HG03457 (cell line): ENCODE results near the gene SH2D3C.

ENCODE experiments used
- ATAC-seq: cut with Tn5 transposase; IDR thresholded peaks from one replicate; pipeline ENCODE4 v1.9.1; 2021; ENCODE audit warnings: moderate number of reproducible peaks; ENCODE audit not compliant: unreplicated experiment

SH2D3C gene

DNA sequence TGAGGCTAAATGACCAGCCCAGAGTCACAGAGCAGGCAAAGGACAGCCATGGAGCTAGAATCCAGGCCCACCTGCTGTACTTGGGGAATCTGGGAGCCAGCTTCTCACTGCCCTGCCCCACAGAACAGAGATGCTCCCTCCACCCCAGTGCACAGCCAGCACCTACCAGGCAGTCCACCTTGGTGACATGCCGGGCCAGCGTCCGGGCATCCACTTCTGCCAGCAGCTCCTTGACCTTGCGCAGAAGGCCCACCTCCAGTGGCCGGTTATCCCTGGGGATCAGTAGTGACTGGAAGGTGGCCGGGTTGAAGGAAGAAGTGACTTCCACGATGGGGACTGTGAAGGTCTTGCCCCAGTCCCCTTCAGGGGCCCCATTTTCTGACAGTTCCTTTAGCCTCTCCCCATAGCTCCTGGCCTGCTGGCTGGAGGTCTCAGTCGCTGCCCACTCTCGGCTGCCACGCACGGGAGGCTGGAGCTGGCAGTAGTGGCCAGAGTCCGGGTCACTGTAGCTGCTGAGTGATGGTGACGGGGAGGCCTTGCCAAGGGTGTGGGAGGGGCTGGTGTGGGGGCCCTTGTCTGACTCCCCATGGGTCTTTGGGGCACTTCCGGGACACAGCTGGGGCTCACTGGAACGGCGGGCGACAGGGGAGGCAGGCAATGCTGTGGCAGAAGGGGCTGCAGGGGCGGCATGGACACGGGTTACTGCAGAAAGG is 33.9 kb downstream of the SH2D3C start:
- no peak for ATAC-seq

DNA sequence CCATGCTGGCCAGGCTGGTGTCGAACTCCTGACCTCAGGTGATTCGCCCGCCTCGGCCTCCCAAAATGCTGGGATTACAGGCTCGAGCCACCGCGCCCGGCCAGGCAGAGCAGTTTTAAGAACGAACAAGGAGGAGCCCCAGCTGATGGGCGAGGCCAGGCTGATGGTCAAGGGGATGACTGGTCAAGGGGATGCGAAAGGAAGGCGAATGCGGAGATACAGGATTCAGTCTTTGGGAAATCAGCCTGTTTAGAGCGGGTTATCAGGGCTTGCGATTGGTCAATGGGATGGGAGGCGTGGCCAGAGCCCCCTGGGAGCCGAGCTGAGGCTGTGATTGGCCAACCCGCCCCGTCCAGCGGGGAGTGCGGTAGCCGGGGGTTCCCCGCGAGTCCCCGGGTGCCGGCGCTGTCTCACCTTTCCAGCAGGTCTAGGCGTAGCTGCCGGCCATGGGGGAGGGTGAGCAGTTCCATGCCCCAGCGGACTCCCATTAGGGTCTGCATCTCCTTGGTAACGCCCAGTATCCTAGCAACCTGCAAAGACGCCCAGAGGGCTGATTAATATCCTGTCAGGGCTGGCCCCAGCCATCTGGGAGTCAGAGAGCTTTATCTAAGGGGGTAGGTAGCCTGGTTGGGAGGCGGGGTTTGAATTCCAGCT is 35.9 kb downstream of the SH2D3C start:
- no peak for ATAC-seq

DNA sequence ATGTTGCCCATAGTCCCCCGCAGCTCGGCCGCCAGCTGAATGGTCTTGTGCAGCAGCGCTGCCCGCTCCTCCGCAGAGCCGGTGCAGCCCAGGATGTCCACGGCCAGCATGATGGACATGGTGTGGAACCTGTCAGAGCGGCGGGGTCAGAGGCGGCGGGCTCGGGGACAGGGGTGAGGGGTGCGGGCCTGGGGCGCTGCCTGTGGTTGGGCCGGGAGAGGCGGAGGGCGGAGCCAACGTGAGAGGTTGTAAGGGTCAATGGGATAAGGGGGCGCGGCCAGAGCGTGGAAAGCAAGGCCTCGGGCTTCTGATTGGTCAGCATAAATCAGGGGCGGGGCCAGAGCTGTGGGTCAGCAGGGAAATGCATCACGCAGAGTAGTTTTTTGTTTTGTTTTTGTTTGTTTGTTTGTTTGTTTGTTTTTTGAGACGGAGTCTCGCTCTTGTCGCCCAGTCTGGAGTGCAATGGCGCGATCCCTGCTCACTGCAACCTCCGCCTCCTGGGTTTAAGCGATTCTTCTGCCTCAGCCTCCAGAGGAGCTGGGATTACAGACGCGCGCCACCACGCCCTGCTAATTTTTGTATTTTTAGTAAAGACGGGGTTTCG is 36.5 kb downstream of the SH2D3C start:
- ATAC-seq = no peak

DNA sequence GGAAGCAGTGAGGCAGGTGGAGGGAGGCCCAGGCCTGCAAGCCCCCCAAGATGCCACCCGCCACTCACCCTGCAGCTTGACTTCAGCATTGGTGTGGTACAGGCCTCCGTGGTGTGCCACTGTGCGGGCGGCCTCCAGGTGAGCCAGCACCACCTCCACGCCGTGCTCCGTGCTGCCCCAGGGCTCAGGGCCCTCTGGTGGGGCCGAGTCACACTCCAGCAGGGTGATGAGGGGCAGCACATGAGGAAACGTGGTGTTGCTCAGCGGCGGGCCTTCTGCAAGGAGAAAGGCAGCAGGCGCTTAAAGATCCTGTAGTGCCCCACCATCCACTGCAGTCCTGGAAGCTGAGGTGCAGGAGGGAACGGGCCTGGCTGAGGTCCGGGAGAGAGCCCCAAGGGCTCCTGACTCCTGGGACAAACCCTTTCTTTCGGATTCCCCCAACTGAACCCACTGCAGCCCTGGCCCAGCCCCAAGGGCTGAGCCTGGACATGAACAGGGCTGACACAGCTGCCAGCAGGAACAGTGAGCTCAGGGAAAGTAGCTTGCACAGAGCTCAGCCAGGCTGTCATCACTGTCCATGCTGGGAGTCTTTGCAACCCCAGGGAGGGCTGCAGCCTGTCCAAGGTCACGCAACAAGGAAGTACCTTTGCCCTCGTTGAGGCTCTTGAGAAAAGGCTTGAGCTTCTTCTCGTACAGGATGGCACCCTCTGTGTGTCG is 38.7 kb downstream of the SH2D3C start:
- ATAC-seq = no peak

DNA sequence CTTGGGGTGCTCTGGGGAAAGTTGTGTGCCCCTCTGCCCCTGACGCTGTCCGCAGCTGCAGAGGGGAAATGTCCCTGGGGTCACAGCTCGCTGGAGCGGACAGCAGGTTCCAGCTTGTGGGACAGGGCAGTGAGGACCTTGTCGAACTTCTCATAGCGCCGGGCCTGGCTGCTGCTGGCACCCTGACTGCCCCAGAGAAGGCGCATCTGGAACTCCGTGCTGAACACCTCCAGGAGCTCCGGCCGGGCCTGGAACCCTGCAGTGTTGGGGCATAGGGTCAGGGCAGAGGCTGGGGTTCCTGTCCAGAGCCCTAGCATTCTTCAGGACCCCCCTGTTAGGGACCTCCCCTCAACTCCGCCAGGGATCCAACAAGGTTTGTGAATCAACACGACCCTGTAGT is 39.8 kb downstream of the SH2D3C start:
- ATAC-seq = no peak

DNA sequence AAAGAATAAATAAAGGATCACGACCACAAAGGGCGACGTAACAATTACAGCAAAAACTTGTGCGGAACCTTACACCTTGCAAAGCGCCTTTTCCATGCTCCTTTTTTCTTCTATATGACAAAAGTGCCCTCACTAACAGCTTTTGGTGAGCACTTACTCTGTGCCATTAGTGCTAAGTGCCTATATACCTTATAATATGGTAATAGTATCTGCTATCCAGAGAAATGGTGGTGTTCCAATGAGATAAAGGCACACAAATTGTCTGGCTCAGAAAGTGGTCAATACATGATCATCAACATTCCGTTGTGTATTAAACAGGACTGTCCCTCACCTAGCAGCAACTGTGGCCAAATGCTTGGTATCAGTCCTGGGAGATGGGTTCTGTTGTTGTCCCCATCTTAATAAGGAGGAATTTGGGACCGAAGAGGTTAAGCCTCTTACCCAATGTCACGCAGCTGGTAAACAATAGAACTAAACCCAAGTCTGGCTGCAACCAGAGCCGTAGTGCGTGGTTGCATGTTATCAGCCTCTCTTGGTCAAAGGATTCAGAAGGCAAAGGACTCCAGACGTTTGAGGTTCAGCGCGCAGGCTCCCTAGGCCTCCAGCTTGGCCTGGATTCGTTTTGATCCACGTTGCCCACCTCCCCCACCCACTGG is 42.8 kb downstream of the SH2D3C start:
- ATAC-seq = no peak

DNA sequence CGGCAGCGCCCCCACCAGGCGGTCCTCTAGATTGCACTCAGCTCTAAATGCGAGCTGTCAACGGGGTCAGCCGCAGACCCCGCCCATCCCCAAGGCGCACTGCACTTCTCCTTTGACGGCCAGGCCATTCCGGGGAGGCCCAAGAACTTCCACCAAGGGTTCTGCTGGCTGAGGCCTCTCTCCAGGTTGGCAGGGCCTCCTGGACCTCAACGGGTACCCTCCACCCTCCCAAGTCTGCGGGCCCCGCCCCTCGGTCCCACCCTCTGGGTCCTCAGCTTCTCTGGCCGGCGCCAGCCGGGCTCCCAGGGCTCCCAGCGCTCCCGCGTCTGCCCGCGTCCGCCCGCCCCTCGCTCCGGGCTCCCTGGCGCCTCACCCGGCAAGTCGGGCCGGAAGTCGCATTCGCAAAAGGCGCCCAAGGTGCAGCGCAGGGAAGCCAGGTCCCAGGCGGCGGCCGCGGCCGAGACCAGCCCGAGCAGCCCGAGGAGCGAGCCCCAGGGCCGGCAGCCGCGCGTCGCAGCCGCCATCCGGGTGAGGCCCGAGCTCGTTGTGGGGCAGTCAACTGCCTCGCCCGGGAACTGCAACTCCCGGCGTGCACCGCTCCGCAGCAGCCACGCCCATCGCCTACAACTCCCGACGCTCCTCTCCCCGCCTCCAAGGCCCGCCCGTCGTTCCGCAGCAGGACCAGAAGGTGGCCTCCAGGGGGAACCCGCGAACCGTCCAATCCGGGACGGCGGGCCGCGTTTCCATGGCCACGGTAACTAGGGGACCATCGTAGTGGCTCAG is 43.5 kb downstream of the SH2D3C start, which contains the start of gene TOR2A:
Gene TOR2A, minus strand, starts transcription at position 548 of the 783 bp plus-strand sequence. Its CDS starts 24 bp downstream, at position 524.
- ATAC-seq = peak; percentile 74

DNA sequence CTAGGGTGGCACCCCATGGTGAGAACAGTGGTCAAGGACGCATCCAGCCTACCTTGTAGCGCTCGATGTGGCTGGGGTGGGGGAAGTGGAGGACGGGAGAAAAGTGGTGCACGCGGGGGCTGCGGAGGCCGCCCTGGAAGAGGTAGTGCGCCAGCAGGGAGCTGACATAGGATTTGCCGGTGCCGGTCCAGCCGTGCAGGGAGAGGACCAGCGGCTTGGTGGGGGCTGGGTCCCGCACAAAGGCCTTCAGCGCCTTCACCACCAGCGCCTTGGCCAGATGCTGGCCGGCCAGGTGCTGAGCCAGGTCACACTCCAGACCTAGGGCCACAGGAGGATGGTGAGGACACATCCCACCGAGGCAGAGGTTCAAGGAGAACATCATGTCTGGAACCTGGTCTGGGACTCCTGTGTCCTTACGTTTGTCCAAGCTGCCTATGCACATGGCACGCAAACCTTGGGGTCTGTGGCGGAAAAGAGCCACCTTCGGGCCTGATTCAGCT is 44.2 kb downstream of the SH2D3C start:
- ATAC-seq = no peak

DNA sequence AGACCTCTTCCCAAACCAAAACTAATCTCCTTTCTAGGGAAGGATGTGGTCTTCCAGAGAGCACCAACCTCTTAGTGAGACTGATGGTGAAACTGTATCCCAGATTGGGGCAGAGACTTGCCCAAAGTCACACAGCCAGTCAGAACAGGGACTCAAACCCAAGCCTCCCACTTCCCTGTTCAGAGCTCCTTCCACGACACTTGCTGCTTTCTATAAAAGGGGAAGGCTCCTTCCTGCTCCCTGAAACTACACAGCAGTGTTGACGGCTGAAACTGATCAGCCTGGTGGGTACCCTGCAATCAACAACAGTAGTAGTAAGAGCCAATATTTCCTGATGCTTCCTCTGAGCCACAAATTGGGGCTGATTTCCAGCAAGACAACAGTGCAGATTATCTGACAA is 44.9 kb downstream of the SH2D3C start:
- ATAC-seq = no peak

DNA sequence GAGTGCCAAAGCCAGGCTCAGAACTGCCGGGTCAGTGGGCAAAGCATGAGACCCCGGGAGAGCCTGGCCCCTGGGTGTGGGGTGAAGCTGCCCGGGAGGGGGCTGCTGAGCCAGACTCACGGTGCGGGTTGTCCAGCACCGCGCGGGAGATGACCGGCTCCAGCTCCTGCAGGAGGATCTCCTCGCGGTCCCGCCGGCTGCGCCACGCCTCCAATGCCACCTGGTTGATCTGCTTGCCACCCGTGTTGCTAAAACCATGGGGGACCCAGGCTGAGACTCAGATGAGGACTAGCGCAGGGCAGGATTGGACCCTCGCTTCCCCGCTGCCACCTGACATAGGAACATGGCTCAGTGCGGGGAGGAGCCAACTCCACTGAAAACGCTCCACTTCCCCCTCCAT is 46.0 kb downstream of the SH2D3C start:
- no peak for ATAC-seq

DNA sequence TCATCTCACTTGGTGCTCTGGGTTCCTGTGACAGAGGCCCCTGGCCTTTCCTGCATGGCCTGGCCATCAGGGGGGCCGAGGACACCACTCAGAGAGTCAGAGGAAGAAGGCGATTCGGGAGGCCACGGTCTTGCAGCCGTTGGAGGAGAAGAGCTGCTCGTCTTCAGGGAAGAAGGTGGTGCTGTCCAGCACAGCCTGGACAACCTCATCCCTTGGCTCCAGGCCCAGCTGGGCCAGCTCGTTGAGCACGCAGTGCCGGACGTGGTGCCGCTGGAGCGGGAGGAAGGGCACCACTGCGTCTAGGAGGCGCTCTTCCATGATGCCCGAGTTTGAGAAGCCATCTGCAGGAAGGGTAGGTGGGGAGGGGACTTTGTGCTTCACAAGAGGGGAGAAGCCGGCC is 46.5 kb downstream of the SH2D3C start:
- ATAC-seq = no peak

DNA sequence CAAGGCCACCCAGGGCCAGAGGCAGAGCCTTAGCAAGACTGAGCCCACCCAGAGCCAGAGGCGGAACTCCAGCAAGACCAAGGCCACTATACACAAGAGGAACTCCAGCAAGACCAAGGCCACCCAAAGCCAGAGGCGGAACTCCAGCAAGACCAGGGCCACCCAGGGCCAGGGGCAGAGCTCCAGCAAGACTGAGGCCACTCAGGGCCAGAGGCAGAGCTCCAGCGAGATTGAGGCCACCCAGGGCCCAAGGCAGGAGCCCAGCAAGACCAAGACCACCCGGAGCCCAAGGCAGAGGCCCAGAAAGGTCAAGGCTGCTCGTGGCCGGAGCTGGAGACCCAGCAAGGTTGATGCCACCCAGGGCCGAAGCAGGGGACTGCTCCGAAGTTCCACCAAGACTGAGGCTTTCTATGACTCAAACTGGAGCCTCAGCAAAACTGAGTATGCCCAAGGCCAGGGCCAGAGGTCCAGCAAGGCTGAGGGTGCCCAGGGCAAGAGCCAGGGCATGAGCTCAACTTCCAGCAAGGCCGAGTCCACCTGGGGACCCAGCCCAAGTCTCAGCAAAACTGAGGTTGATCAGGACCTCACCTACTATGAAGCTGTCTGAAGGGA is 47.6 kb downstream of the SH2D3C start:
- ATAC-seq = no peak

DNA sequence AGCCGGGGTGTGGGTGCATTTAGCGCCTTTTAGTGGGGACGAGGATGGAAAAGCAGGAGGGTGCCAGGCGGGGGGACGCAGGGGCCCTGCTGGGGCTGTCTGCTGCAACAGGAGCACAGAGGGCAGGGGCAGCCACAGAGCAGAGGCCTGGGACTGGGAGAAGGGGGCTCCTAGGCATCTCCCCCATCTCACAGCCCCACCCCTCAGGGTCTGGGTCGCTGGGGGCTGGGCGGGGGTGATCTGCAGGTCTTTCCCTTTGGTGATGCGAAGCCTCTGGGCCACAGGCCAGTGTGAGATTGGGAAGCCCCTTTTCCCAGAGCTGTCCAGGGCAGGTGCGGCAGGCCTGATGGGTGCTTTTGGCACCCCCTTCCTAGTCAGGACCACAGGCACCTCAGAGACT is 48.2 kb downstream of the SH2D3C start:
- no peak for ATAC-seq

DNA sequence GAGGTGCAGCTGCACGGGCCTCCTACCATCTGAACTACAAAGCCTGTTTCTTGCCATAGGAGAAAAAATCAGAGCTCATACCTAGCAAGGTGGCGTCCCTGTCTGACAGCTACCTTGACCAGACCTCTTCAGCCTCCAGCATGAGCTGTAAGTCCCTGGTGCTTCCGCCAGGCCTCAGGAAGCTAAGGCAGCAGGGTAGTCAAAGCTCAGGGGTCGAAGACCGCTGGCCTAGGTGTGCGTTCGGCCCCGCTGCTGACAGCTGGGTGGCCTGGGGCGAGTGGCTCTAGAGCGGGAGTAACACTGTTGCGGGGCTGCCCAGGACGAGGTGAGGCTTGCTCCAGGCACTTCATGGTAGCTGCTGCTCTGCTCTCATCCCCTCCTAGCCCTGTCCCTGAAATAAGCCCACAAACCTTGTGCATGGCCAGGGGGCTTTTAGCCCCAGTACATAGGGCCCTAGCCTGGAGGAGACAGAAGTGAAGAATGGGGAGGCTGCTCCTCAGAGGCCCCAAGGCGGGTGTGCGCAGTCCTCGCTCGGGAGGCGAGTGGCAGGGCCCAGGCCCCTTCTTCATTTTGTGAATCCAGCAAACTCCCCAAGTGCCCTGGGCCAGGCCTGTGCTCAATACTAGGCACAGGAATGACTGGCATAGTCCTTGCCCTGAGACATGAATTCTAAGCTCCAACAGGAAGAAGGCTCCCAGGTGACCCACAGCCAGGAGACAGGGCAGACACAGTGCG is 48.8 kb downstream of the SH2D3C start:
- ATAC-seq = no peak

DNA sequence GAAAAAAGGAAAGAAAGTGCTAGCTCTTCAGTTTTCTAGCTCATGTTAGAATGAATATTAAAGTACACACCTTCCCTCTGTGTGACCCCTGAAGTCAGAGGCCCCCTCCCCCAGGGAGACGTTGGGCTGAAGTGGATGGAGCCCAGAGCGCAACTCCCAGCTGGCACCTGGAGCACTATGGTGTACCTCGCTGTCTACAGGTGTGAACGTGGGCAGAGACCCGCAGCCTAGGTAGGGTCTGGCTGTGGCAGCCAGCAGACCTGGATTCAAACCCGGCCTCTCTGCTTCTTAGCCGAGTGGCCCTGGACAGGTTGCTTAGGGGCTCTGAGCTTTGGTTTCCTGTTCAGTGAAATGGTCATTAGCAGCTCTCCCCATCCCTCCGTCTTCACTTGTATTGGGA is 49.7 kb downstream of the SH2D3C start:
- ATAC-seq = no peak

DNA sequence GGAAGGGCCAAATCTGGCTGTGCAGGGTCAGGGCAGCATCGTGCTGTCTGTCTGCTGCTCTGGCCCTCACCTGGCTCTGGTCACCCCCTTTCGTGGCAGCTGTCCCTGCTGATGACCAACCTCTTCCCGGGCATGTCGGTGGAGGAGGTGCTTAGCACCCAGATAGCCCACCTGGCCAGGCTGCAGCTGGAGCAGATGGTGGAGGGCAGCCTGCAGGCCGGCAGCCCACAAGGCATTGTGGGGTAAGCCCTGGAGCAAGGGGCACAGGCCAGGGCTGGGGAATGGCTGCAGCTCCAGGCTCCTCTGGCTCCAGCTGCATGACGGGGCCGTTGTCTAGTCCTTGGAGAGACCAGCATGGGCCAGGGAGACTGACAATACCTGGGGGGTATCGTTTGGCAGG is 51.6 kb downstream of the SH2D3C start:
- ATAC-seq = no peak

DNA sequence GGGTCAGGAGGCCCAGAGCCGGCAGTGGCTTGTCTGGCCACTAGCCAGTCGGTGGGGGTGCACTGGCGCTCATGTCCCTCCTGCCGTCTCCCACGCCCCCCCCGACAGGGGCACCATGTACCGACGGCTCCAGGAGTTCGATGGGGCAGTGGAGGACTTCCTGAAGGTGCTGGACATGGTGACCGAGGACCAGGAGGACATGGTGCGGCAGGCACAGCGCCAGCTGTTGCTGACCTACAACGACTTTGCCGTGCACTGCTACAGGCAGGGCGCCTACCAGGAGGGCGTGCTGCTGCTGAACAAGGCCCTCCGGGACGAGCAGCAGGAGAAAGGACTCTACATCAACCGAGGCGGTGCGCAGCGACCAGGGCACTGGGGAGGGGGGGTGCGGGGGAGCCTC is 54.5 kb downstream of the SH2D3C start:
- ATAC-seq = no peak

DNA sequence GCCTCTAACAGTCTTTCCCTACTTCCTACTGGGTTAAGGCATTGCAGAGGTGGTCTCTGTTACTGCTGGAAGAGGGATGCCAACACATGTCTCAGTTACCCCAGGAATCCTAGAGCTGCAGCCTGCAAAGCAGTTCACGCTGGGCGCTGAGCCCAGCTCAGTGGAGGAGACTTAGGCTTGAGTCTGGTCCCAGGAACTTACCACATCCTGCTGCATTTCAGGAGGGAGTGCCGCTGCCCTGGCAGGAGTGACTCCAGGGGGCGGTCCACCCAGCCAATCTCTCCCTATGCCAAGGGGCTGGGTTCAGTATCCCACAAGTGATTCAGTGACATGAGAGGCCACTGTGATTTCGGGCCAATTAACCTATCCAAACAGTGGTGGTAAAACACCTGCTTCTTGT is 55.0 kb downstream of the SH2D3C start:
- no peak for ATAC-seq

DNA sequence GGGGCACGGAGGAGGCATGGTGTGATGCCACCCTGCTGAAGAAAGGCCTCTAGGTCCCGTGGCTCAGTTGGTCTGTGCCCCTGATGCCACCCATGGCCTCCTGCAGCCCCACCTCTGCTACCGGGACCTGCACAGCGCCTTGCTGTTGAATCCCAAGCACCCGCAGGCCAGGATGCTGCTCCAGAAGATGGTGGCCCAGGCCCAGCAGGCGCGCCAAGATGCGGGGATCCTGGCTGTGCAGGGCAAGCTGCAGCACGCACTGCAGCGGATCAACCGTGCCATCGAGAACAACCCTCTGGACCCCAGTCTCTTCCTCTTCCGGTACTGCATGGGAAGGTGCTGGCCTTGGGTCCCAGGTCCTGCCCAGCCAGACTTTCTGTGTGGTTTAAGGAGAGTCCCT is 55.5 kb downstream of the SH2D3C start:
- ATAC-seq = no peak
